ENCODE results near the gene ITPK1.
"Not testable (repeated sequence)": the region's sequence is repeated elsewhere in the genome, so short reads cannot be mapped to it uniquely, and the experiment has no call there.

DNA sequence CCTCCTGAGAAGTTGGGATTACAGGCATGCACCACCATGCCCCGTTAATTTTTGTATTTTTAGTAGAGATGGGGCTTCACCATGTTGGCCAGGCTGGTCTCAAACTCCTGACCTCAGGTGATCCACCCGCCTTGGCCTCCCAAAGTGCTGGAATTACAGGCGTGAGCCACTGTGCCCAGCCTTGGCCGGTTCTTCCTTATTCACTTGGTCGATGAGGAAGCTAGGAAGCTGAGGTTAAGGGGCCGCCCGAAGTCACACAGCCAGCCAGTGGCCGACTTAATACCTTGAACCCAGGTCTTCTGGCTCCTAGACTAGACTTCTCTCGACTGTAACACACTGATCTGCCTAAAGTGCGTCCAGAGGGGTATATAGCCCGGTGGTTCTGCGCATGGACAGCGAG lies 20.8 kb upstream of the ITPK1 start:
- TF ChIP-seq, protein P1, sequence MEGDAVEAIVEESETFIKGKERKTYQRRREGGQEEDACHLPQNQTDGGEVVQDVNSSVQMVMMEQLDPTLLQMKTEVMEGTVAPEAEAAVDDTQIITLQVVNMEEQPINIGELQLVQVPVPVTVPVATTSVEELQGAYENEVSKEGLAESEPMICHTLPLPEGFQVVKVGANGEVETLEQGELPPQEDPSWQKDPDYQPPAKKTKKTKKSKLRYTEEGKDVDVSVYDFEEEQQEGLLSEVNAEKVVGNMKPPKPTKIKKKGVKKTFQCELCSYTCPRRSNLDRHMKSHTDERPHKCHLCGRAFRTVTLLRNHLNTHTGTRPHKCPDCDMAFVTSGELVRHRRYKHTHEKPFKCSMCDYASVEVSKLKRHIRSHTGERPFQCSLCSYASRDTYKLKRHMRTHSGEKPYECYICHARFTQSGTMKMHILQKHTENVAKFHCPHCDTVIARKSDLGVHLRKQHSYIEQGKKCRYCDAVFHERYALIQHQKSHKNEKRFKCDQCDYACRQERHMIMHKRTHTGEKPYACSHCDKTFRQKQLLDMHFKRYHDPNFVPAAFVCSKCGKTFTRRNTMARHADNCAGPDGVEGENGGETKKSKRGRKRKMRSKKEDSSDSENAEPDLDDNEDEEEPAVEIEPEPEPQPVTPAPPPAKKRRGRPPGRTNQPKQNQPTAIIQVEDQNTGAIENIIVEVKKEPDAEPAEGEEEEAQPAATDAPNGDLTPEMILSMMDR (conservative IDR thresholded peaks at IDR 0.05; ENCODE audit: low read depth, low read length): not testable (repeated sequence)
- not testable (repeated sequence) for TF ChIP-seq EZH2 (IDR thresholded peaks at IDR 0.05; ENCODE audit: borderline replicate concordance, low read depth, low read length, poor library complexity, severe bottlenecking)

Measured in A673 (cell line).